ENCODE measurements around the gene C19orf18. TPM values are rescaled to one million over a fixed set of nuclear protein-coding genes. Genes with fewer than 3 reads are reported as not detected.

The C19orf18 gene
- total RNA-seq, 1 donor: not detected

GRCh38 chr19:57934820-57935665 lies 39.3 kb downstream of the C19orf18 start, which contains the start of gene ZNF418:
ZNF418 (minus strand) TSS chr19:57935402; CDS start chr19:57933822, 1,580 bp downstream.
- peak; percentile 87 for DNase-seq (ENCODE audit: low read depth)
- TF ChIP-seq CTCF (IDR thresholded peaks at IDR 0.05; ENCODE audit: insufficient read depth, low read length): no peak
- peak within 1 kb of the TSS; percentile 87 for H3K4me3 ChIP-seq (ENCODE audit: low read depth, low read length)

GRCh38 chr19:57927587-57927986 lies 46.7 kb downstream of the C19orf18 start:
- no peak overlapping the region for H3K4me3 ChIP-seq (ENCODE audit: low read depth, low read length)
- no peak for DNase-seq (ENCODE audit: low read depth)
- TF ChIP-seq CTCF (IDR thresholded peaks at IDR 0.05; ENCODE audit: insufficient read depth, low read length): no peak

- H3K4me3 ChIP-seq (ENCODE audit: low read depth, low read length): peak within 1 kb of the TSS; percentile 89
- DNase-seq (ENCODE audit: low read depth): peak; percentile 96
- TF ChIP-seq CTCF (IDR thresholded peaks at IDR 0.05; ENCODE audit: insufficient read depth, low read length): peak; percentile 43
Observed at GRCh38 chr19:57916168-57916995, 58.0 kb downstream of the C19orf18 start, which contains the start of gene ZNF417. ZNF417 (minus strand) TSS chr19:57916592; CDS start chr19:57916411, 181 bp downstream.

- TF ChIP-seq CTCF (IDR thresholded peaks at IDR 0.05; ENCODE audit: insufficient read depth, low read length): no peak
- no peak for DNase-seq (ENCODE audit: low read depth)
- H3K4me3 ChIP-seq (ENCODE audit: low read depth, low read length): no peak overlapping the region
Observed at GRCh38 chr19:57914531-57914930, 59.8 kb downstream of the C19orf18 start.

Other genes with a start within 250 kb of the C19orf18 start
- gene ZNF671, start 246.9 kb downstream of the C19orf18 start, total RNA-seq (ENCODE audit: low replicate concordance): 3.7 and 9.2 TPM in 2 replicates
- 8.1 and 12.1 TPM in 2 replicates for gene ZNF776, start 227.7 kb downstream of the C19orf18 start, total RNA-seq (ENCODE audit: low replicate concordance)
- gene ZNF586, start 204.9 kb downstream of the C19orf18 start, total RNA-seq (ENCODE audit: low replicate concordance): 13.7 and 15.0 TPM in 2 replicates
- gene ZNF552, start 159.6 kb downstream of the C19orf18 start, total RNA-seq (ENCODE audit: low replicate concordance): 4.3 and 11.3 TPM in 2 replicates
- 18.3 and 38.7 TPM in 2 replicates for gene ZNF587B, start 144.2 kb downstream of the C19orf18 start, total RNA-seq (ENCODE audit: low replicate concordance)
- gene ZNF587, start 124.7 kb downstream of the C19orf18 start, total RNA-seq (ENCODE audit: low replicate concordance): 29.6 and 39.2 TPM in 2 replicates
- 5.0 and 10.3 TPM in 2 replicates for gene ZNF814, start 85.5 kb downstream of the C19orf18 start, total RNA-seq (ENCODE audit: low replicate concordance)
- gene ZNF417, start 57.9 kb downstream of the C19orf18 start, total RNA-seq (ENCODE audit: low replicate concordance): 15.8 and 16.1 TPM in 2 replicates
- gene ZNF418, start 39.1 kb downstream of the C19orf18 start, total RNA-seq (ENCODE audit: low replicate concordance): 3.6 and 13.6 TPM in 2 replicates
- gene ZNF256, start 26.8 kb downstream of the C19orf18 start, total RNA-seq (ENCODE audit: low replicate concordance): 2.5 and 7.7 TPM in 2 replicates
- gene ZNF606, start 28.3 kb upstream of the C19orf18 start, total RNA-seq (ENCODE audit: low replicate concordance): 17.9 and 33.8 TPM in 2 replicates
- not detected in 2 replicates for gene ZSCAN1, start 59.5 kb upstream of the C19orf18 start, total RNA-seq (ENCODE audit: low replicate concordance)
- 2.2 and 4.3 TPM in 2 replicates for gene ZNF135, start 84.7 kb upstream of the C19orf18 start, total RNA-seq (ENCODE audit: low replicate concordance)
- 7.6 and 50.7 TPM in 2 replicates for gene ZSCAN18, start 123.7 kb upstream of the C19orf18 start, total RNA-seq (ENCODE audit: low replicate concordance)
- gene ZNF329, start 176.3 kb upstream of the C19orf18 start, total RNA-seq (ENCODE audit: low replicate concordance): 8.7 and 13.6 TPM in 2 replicates
- 14.7 and 15.6 TPM in 2 replicates for gene ZNF274, start 208.5 kb upstream of the C19orf18 start, total RNA-seq (ENCODE audit: low replicate concordance)

Measured in fibroblast of the aortic adventitia (primary cell).